ENCODE results near the gene KRT3.

- no peak for TF ChIP-seq CTCF (tag by site-specific recombination; IDR thresholded peaks at IDR 0.05)
- no peak for TF ChIP-seq ZNF311 (tag by site-specific recombination; IDR thresholded peaks at IDR 0.05; ENCODE audit: borderline replicate concordance)
- TF ChIP-seq ZNF112 (tag by site-specific recombination; IDR thresholded peaks at IDR 0.05): no peak
- TF ChIP-seq REST (tag by site-specific recombination; IDR thresholded peaks at IDR 0.05): no peak
- no peak for TF ChIP-seq ZNF18 (tag by site-specific recombination; IDR thresholded peaks at IDR 0.05)
- no peak for TF ChIP-seq ZNF704 (tag by site-specific recombination; IDR thresholded peaks at IDR 0.05)
- TF ChIP-seq ZBTB7A (tag by site-specific recombination; IDR thresholded peaks at IDR 0.05; ENCODE audit: low read depth): no peak
- no peak for TF ChIP-seq ZBTB21 (tag by site-specific recombination; IDR thresholded peaks at IDR 0.05)
- no peak for TF ChIP-seq ZNF660 (tag by site-specific recombination; IDR thresholded peaks at IDR 0.05)
- TF ChIP-seq ZFP41 (tag by site-specific recombination; IDR thresholded peaks at IDR 0.05; ENCODE audit: borderline replicate concordance): no peak
- TF ChIP-seq ZNF571 (tag by site-specific recombination; IDR thresholded peaks at IDR 0.05): no peak
- no peak for TF ChIP-seq ZBTB1 (tag by site-specific recombination; IDR thresholded peaks at IDR 0.05)
These were observed 51.3 kb downstream of the KRT3 start for GRCh38 chr12:52744493-52745156.
